K562 (cell line): ENCODE data around the gene TPM4. TPM values are rescaled to one million over a fixed set of nuclear protein-coding genes. Genes with fewer than 3 reads are reported as not detected.

Experiments
- ATAC-seq: fragments of 200-7000 bp; cut with Tn5 transposase; 3 replicates; pipeline ENCODE4 v1.9.1; 2020; ENCODE audit warnings: moderate library complexity
- BruUV-seq: library from RNA; stranded (reverse); fragments of 400-500 nt; replicated peaks from 2 replicates; lab custom pipeline; 2021; lab: Mats Ljungman, UMichigan
- CTCF ChIA-PET: fragments of 300-600 bp; formaldehyde crosslinking; extraction: SDS; loops from one replicate; lab custom pipeline; 2021; ENCODE audit warnings: low intra/inter-chr PET ratio; lab: Yijun Ruan, JAX
- POLR2A ChIA-PET: fragments of 300-600, 350-650 bp; sonication (Branson Sonifier 250); formaldehyde crosslinking; extraction: SDS; loops from one replicate; lab custom pipeline; 2021; ENCODE audit warnings: antibody characterized with exemption, inconsistent platforms; lab: Yijun Ruan, JAX
- DNase-seq, 4 experiments: peaks; one replicate each; pipeline versions ENCODE4 v3.0.0 to v3.0.0-alpha.2; 2011 to 2018; ENCODE audit warnings: low spot score in 3 of 4, mixed read lengths in 3 of 4; ENCODE audit errors: extremely low read depth in 1 of 4
- FAIRE-seq: peaks from 2 replicates; lab custom pipeline; 2011; peaks lifted over from hg19 to GRCh38; lab: Jason Lieb, UNC
- H2AFZ ChIP-seq: 2 replicates; pipeline ENCODE4 v1.6.0; 2011; ENCODE audit warnings: low read depth, low read length, control low read depth, inconsistent platforms
- H3K27ac ChIP-seq: fragments of 200-600 bp; 3 replicates; pipeline ENCODE4 v1.8.0; 2011; ENCODE audit warnings: low read depth, mild to moderate bottlenecking, control low read depth, inconsistent platforms, low read length, moderate library complexity, mixed read lengths; ENCODE audit errors: extremely low read depth
- H3K27me3 ChIP-seq, 2 experiments: fragments of 300-600 bp in 1 of 2; 2 replicates in 1 of 2; 3 replicates in 1 of 2; pipeline versions ENCODE4 v1.6.0 to v1.8.0; 2011; ENCODE audit warnings: inconsistent platforms in 2 of 2, low read length in 2 of 2, mild to moderate bottlenecking in 1 of 2, mixed read lengths in 1 of 2, moderate library complexity in 1 of 2; ENCODE audit not compliant: control insufficient read depth in 2 of 2, insufficient read depth in 2 of 2
- H3K36me3 ChIP-seq: fragments of 300-600 bp; 3 replicates; pipeline ENCODE4 v1.8.0; 2011; ENCODE audit warnings: mild to moderate bottlenecking, low read length, inconsistent platforms; ENCODE audit not compliant: control insufficient read depth, insufficient read depth
- H3K4me1 ChIP-seq, 2 experiments: fragments of 200-600 bp in 1 of 2; replicated peaks in 1 of 2; 2 replicates in 1 of 2; 3 replicates in 1 of 2; pipeline versions ENCODE4 v1.5.1 to v1.8.0; 2011; ENCODE audit warnings: inconsistent platforms in 2 of 2, low read length in 2 of 2, mild to moderate bottlenecking in 1 of 2, mixed read lengths in 1 of 2, moderate library complexity in 1 of 2; ENCODE audit not compliant: control insufficient read depth in 2 of 2, insufficient read depth in 2 of 2
- H3K4me2 ChIP-seq: 2 replicates; pipeline ENCODE4 v1.6.1; 2011; ENCODE audit warnings: low read length, control low read depth, inconsistent platforms, mixed read lengths; ENCODE audit not compliant: insufficient read depth
- H3K4me3 ChIP-seq: fragments of 200-600 bp; sonication (generic), shearing (Covaris generic); 2 replicates; pipeline ENCODE4 v1.5.1; 2016; ENCODE audit warnings: control low read depth, inconsistent platforms
- H3K79me2 ChIP-seq: fragments of 200-600 bp; 3 replicates; pipeline ENCODE4 v1.8.0; 2011; ENCODE audit warnings: low read length, inconsistent platforms; ENCODE audit not compliant: control insufficient read depth, insufficient read depth
- H3K9ac ChIP-seq, 2 experiments: 2 replicates each; pipeline versions ENCODE4 v1.6.0 to v1.6.1; 2011; ENCODE audit warnings: low read depth in 2 of 2, low read length in 2 of 2, control low read depth in 1 of 2, inconsistent platforms in 1 of 2, mild to moderate bottlenecking in 1 of 2, mixed read lengths in 1 of 2; ENCODE audit not compliant: insufficient read depth in 1 of 2
- H3K9me1 ChIP-seq: one replicate; pipeline ENCODE4 v1.6.0; 2011; ENCODE audit warnings: inconsistent platforms, mild to moderate bottlenecking, low read length, moderate library complexity; ENCODE audit not compliant: control insufficient read depth, insufficient read depth
- H3K9me3 ChIP-seq: replicated peaks from 2 replicates; pipeline ENCODE4 v1.5.1; 2011; ENCODE audit warnings: low read depth, low read length, inconsistent platforms; ENCODE audit not compliant: control insufficient read depth, insufficient read depth
- H4K20me1 ChIP-seq: replicated peaks from 2 replicates; pipeline ENCODE4 v1.6.1; 2011; ENCODE audit warnings: low read length, inconsistent platforms, mixed read lengths; ENCODE audit not compliant: control insufficient read depth, insufficient read depth
- CBX3 ChIP-seq, 2 experiments: IDR thresholded peaks; 1 replicate in 1 of 2; 2 replicates in 1 of 2; pipeline ENCODE4 v1.6.1; 2012; ENCODE audit warnings: inconsistent platforms in 2 of 2, low read length in 2 of 2, borderline replicate concordance in 1 of 2, control low read depth in 1 of 2
- TAF1 ChIP-seq: IDR thresholded peaks from 2 replicates; pipeline ENCODE4 v1.6.1; 2011; ENCODE audit warnings: mild to moderate bottlenecking, low read length, moderate library complexity; ENCODE audit not compliant: insufficient read depth, control insufficient read depth, severe bottlenecking; ENCODE audit errors: extremely low read depth
- TAL1 ChIP-seq: fragments of 450-650 bp; IDR thresholded peaks from 2 replicates; pipeline ENCODE4 v1.6.1; 2016; ENCODE audit warnings: mild to moderate bottlenecking
- ZNF707 ChIP-seq: fragments of 250-450 bp; sonication (Bioruptor Pico); conservative IDR thresholded peaks from 2 replicates; pipeline ENCODE4 v1.8.0; 2022; ENCODE audit warnings: inconsistent platforms, mild to moderate bottlenecking, moderate library complexity
- WGBS: fragments of 100-300 bp; shearing (Covaris generic); methylation state at CpG from one replicate; pipeline ENCODE4 v1.1.6; 2016; ENCODE audit warnings: low coverage, mixed read lengths; ENCODE audit not compliant: insufficient coverage; ENCODE audit errors: missing lambda C conversion rate; 5-methylcytosine and 5-hydroxymethylcytosine counted together
- in situ Hi-C: fragments of 300-500 bp; cut with MboI; formaldehyde crosslinking; loops from 4 replicates; pipeline ENCODE4 v1.15.0; 2018; ENCODE audit warnings: inconsistent platforms, mixed read lengths
- intact Hi-C: fragments of 100-400 bp; cut with micrococcal nuclease; formaldehyde crosslinking; loops from 2 replicates; pipeline ENCODE4 v1.14.2; 2022
- polyA plus RNA-seq, 8 experiments: library from polyadenylated mRNA; depleted of rRNA in 4 of 8; stranded (reverse) in 5 of 8; unstranded in 3 of 8; fragments of >200 nt; fragmentation: Nextera tagmentation in 2 of 8; fragmentation: Illumina TruSeq in 1 of 8; extraction: Ambion mirVana in 2 of 8; extraction: Trizol in 1 of 8; gene quantifications; 2 replicates each; pipeline versions ENCODE4 v1.2.1 to v1.2.3, GENCODE V29; 2011 to 2014; ENCODE audit warnings: inconsistent platforms in 1 of 8, missing spikeins in 1 of 8
- total RNA-seq, 7 experiments: library from RNA; depleted of rRNA in 6 of 7; stranded (reverse); fragments of >200 nt in 6 of 7; fragmentation: Illumina TruSeq in 2 of 7; extraction: Trizol in 2 of 7; gene quantifications; 2 replicates each; pipeline versions ENCODE4 v1.2.1 to v1.2.3, GENCODE V29; 2011 to 2021; ENCODE audit warnings: low replicate concordance in 1 of 7
- TF ChIP-seq, protein P1 (sequence below): fragments of 200-400 bp; formaldehyde crosslinking; IDR thresholded peaks from 2 replicates; pipeline ENCODE4 v1.6.1; 2017; ENCODE audit warnings: mild to moderate bottlenecking, low read depth, low read length, moderate library complexity
- TF ChIP-seq, protein P2 (sequence below): fragments of 450-650 bp; IDR thresholded peaks from 2 replicates; pipeline ENCODE4 v1.6.1; 2016; ENCODE audit warnings: borderline replicate concordance

TPM4 gene
- total and polyA plus RNA-seq, 9 of the 15 experiments (the other 6 are each of a cell fraction or from before 2014, with no cell fraction given), result 28.1 to 111 (median 77.4) TPM

DNA sequence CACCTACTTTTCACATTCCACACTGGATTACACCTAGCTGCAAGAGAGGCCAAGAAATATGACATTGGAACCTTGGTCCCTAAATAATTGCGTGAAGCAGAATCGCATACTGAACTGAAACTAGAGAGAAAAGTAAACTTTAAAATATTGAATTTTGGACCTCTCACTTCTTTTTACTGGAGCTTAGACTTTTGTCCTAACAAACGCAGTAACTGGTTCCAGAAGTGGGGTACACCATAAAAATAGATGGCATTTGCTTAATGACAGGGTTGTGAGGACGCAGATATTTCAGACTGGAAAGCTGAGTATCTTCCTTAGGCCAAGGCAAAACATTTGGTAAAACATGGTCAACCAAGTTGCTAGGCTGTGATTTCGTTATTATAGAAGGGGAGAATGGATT lies 19.2 kb upstream of the TPM4 start:
- DNase-seq, result no peak
- WGBS, result 4% methylated on average over 5 of the region's 5 CpGs
- H3K9ac ChIP-seq, result no peak overlapping the region
- no peaks in the 10 kb centered on the region for H3K9me3 ChIP-seq
- no peak overlapping the region for H2AFZ ChIP-seq
- H3K36me3 ChIP-seq, result no peaks in the 10 kb centered on the region
- no peaks in the 10 kb centered on the region for H3K4me1 ChIP-seq
- ChIA-PET POLR2A (interaction anchor here (1.1 kb wide), 1 partner anchor 57 kb away, joined by 4 read pairs; no protein-coding TSS in a partner anchor), CTCF (no interaction called here)
- intact Hi-C loops, result no loop called here
- H3K4me2 ChIP-seq, result no peak overlapping the region
- in situ Hi-C loops, result no loop called here
- peaks cover 0 to 11% of the 10 kb centered on the region in 2 experiments; a peak in 3 of 5 replicates for H3K27me3 ChIP-seq
- BruUV-seq, result no TSS peak
- FAIRE-seq, result no peak
- no peak for ATAC-seq
- no peak overlapping the region for H3K27ac ChIP-seq
- no peak overlapping the region for H3K4me3 ChIP-seq
- no peaks in the 10 kb centered on the region for H3K79me2 ChIP-seq
- no peaks in the 10 kb centered on the region for H3K9me1 ChIP-seq
- no peaks in the 10 kb centered on the region for H4K20me1 ChIP-seq
- TF ChIP-seq TAF1 (no peak), CBX3 (IDR thresholded peaks at IDR 0.05; ENCODE audit: borderline replicate concordance in 1 of 2, low read length in 2 of 2) (0 out of 3 replicates have a peak, but pooled peaks of 1 of the 2 experiments have one; percentile 20), ZNF707 (CRISPR knock-in tag) (peak; percentile 79), TAL1 (no peak)
- TF ChIP-seq, protein P1, sequence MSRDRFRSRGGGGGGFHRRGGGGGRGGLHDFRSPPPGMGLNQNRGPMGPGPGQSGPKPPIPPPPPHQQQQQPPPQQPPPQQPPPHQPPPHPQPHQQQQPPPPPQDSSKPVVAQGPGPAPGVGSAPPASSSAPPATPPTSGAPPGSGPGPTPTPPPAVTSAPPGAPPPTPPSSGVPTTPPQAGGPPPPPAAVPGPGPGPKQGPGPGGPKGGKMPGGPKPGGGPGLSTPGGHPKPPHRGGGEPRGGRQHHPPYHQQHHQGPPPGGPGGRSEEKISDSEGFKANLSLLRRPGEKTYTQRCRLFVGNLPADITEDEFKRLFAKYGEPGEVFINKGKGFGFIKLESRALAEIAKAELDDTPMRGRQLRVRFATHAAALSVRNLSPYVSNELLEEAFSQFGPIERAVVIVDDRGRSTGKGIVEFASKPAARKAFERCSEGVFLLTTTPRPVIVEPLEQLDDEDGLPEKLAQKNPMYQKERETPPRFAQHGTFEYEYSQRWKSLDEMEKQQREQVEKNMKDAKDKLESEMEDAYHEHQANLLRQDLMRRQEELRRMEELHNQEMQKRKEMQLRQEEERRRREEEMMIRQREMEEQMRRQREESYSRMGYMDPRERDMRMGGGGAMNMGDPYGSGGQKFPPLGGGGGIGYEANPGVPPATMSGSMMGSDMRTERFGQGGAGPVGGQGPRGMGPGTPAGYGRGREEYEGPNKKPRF, result no peak
- TF ChIP-seq, protein P2, sequence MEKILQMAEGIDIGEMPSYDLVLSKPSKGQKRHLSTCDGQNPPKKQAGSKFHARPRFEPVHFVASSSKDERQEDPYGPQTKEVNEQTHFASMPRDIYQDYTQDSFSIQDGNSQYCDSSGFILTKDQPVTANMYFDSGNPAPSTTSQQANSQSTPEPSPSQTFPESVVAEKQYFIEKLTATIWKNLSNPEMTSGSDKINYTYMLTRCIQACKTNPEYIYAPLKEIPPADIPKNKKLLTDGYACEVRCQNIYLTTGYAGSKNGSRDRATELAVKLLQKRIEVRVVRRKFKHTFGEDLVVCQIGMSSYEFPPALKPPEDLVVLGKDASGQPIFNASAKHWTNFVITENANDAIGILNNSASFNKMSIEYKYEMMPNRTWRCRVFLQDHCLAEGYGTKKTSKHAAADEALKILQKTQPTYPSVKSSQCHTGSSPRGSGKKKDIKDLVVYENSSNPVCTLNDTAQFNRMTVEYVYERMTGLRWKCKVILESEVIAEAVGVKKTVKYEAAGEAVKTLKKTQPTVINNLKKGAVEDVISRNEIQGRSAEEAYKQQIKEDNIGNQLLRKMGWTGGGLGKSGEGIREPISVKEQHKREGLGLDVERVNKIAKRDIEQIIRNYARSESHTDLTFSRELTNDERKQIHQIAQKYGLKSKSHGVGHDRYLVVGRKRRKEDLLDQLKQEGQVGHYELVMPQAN, result no peak
- TF ChIP-seq, all 486 proteins: peak for 2
